Measurements from ENCODE around the gene KBTBD13. TPM values are rescaled to one million over a fixed set of nuclear protein-coding genes. Genes with fewer than 3 reads are reported as not detected.
A peak's percentile ranks its signal among the peaks of the same experiment; 100 is the strongest.

The KBTBD13 gene
- total and polyA plus RNA-seq, 8 donors, result 0.18 to 1.4 (median 0.71) TPM; not detected in 1

GRCh38 chr15:65058394-65059368 lies 17.9 kb upstream of the KBTBD13 start:
- Histone ChIP-seq H3K27me3 (no peaks in the 10 kb centered on the region), H3K4me1 (peaks cover 0 to 12% of the 10 kb centered on the region in 2 donors), H3K27ac (no peak overlapping the region), H3K9me3 (no peaks in the 10 kb centered on the region), H3K4me3 (no peak overlapping the region), H3K36me3 (no peaks in the 10 kb centered on the region)
- no peak for TF ChIP-seq CTCF (IDR thresholded peaks at IDR 0.05)
- ATAC-seq (no peak), DNase-seq (no peak)
- intact Hi-C loops (cut with DNase I), result no loop called here

- no peaks in the 10 kb centered on the region for H3K36me3 ChIP-seq
- TF ChIP-seq CTCF (IDR thresholded peaks at IDR 0.05), result no peak
- no peaks in the 10 kb centered on the region for H3K27me3 ChIP-seq
- intact Hi-C loops (cut with DNase I), result no loop called here
- peaks cover 0 to 12% of the 10 kb centered on the region in 2 donors for H3K4me1 ChIP-seq
- H3K9me3 ChIP-seq, result no peaks in the 10 kb centered on the region
- no peak for ATAC-seq
- H3K4me3 ChIP-seq, result no peak overlapping the region
- no peak for DNase-seq
- no peak overlapping the region for H3K27ac ChIP-seq
Observed at GRCh38 chr15:65059369-65059750, 17.2 kb upstream of the KBTBD13 start.

GRCh38 chr15:65059931-65060596 lies 16.5 kb upstream of the KBTBD13 start:
- Histone ChIP-seq H3K27ac (no peak overlapping the region), H3K36me3 (no peaks in the 10 kb centered on the region), H3K9me3 (no peaks in the 10 kb centered on the region), H3K27me3 (peaks cover 0 to 6% of the 10 kb centered on the region in 2 donors), H3K4me1 (peaks cover 0 to 8% of the 10 kb centered on the region in 2 donors), H3K4me3 (no peak overlapping the region)
- TF ChIP-seq CTCF (IDR thresholded peaks at IDR 0.05), result no peak
- intact Hi-C loops (cut with DNase I), result no loop called here
- ATAC-seq (no peak), DNase-seq (no peak)

- no peak for ATAC-seq
- intact Hi-C loops (cut with DNase I), result no loop called here
- Histone ChIP-seq H3K4me3 (no peak overlapping the region), H3K27me3 (peaks cover 0 to 14% of the 10 kb centered on the region in 2 donors), H3K36me3 (no peaks in the 10 kb centered on the region), H3K4me1 (peaks cover 0 to 4% of the 10 kb centered on the region in 2 donors), H3K27ac (peak overlapping the region in 1 of 2 donors; percentile 19), H3K9me3 (no peaks in the 10 kb centered on the region)
- DNase-seq, result no peak
- TF ChIP-seq CTCF (IDR thresholded peaks at IDR 0.05), result no peak
Observed at GRCh38 chr15:65060641-65061397, 15.7 kb upstream of the KBTBD13 start.
